Kidney (tissue), 14 donors: ENCODE measurements around the gene C1QTNF3. TPM values are rescaled to one million over a fixed set of nuclear protein-coding genes. Genes with fewer than 3 reads are reported as not detected.
A peak's percentile ranks its signal among the peaks of the same experiment; 100 is the strongest.

Source experiments
- DNase-seq, 5 donors: peaks; one replicate each; pipeline ENCODE4 v3.0.0-alpha.2; 2013 to 2020
- FAIRE-seq: peaks from 2 replicates; lab custom pipeline; 2012; peaks lifted over from hg19 to GRCh38; lab: Jason Lieb, UNC
- H3K27ac ChIP-seq, 2 donors: one replicate each; pipeline ENCODE4 v1.7.0; 2013; ENCODE audit warnings: low read depth in 2 of 2, low read length in 2 of 2, inconsistent platforms in 1 of 2
- H3K27me3 ChIP-seq: one replicate; pipeline ENCODE4 v1.7.1; 2013; ENCODE audit warnings: low read length, inconsistent platforms; ENCODE audit not compliant: control insufficient read depth, insufficient read depth
- H3K36me3 ChIP-seq, 3 donors: one replicate each; pipeline versions ENCODE4 v1.7.0 to v1.7.1; 2013; ENCODE audit warnings: low read length in 3 of 3, control low read depth in 1 of 3, inconsistent platforms in 1 of 3; ENCODE audit not compliant: insufficient read depth in 3 of 3, control insufficient read depth in 2 of 3
- H3K4me1 ChIP-seq, 3 donors: one replicate each; pipeline versions ENCODE4 v1.7.0 to v1.7.1; 2013; ENCODE audit warnings: low read length in 3 of 3, inconsistent platforms in 1 of 3, low read depth in 1 of 3; ENCODE audit not compliant: control insufficient read depth in 2 of 3, insufficient read depth in 2 of 3
- H3K4me3 ChIP-seq, 3 donors: one replicate each; pipeline versions ENCODE4 v1.7.0 to v1.8.1; 2013; ENCODE audit warnings: low read length in 3 of 3, control low read depth in 1 of 3, inconsistent platforms in 1 of 3
- H3K9ac ChIP-seq, 3 donors: one replicate each; pipeline versions ENCODE4 v1.7.0 to v1.7.1; 2013; ENCODE audit warnings: low read length in 3 of 3, control low read depth in 1 of 3, inconsistent platforms in 1 of 3
- H3K9me3 ChIP-seq, 3 donors: one replicate each; pipeline versions ENCODE4 v1.7.0 to v1.7.1; 2013; ENCODE audit warnings: low read length in 3 of 3, control low read depth in 1 of 3, inconsistent platforms in 1 of 3; ENCODE audit not compliant: control insufficient read depth in 2 of 3, insufficient read depth in 1 of 3
- intact Hi-C: fragments of 100-400 bp; cut with DNase I; formaldehyde crosslinking; loops from one replicate; pipeline ENCODE4 v1.11.1; 2022
- polyA plus RNA-seq: library from polyadenylated mRNA; stranded (reverse); fragments of 350-450 nt; fragmentation: Illumina TruSeq; extraction: RNeasy Lipid Tissue Mini Kit (QIAGEN cat#74804); gene quantifications from one replicate; pipeline ENCODE4 v1.2.3, GENCODE V29; 2014; ENCODE audit warnings: low read depth, low replicate concordance; ENCODE audit not compliant: insufficient read depth
- total RNA-seq: library from RNA; stranded (reverse); fragmentation: NEBNext Ultra II Directional; extraction: Animal tissue kit (Norgen Biotek cat#: 25700); gene quantifications from one replicate; pipeline ENCODE4 v1.2.1, GENCODE V29; 2021
- TF ChIP-seq, protein P1 (sequence below): IDR thresholded peaks from 3 replicates; pipeline ENCODE4 v1.5.1; 2012; ENCODE audit warnings: mild to moderate bottlenecking, moderate library complexity, borderline replicate concordance; ENCODE audit not compliant: insufficient read depth; ENCODE audit errors: extremely low read depth
- donor health status: control.
- donor health status: control.
- donor health status: control.
- donor health status: control.
- donor health status: control.
- donor health status: DM: yes; HTN: yes; CAD: no.
- donor health status: Normal renal cell carcinoma (clear cell type).

C1QTNF3 gene
- total and polyA plus RNA-seq, 2 donors from 2014 or later, result 6.3 to 38.4 TPM

DNA sequence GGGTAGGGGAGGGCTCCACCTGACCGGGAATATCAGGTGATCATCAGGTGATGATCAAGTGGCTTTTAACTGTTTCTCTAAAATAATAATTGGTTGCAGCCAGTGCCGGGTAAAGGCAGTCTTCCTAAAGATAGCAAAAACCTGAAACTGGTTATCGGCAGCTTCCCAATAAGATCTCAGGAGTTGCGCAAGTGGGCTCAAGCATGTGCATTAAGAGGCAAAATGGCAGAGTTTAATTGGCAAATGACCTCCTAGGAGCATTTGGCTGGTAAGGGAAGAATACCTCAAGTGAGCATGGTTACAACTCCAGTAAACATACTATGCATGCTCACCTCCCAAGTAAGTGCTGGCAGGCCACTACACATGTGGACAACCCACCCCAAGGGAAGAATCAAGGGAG lies 4.2 kb downstream of the C1QTNF3 start:
- peaks cover 0 to 6% (median 2%) of the 10 kb centered on the region in 3 donors for H3K36me3 ChIP-seq
- DNase-seq, result no peak
- no peak for FAIRE-seq
- intact Hi-C loops, result no loop called here
- H3K9me3 ChIP-seq, result no peaks in the 10 kb centered on the region
- H3K4me1 ChIP-seq, result peaks cover 4 to 8% (median 4%) of the 10 kb centered on the region in 3 donors
- TF ChIP-seq, protein P1, sequence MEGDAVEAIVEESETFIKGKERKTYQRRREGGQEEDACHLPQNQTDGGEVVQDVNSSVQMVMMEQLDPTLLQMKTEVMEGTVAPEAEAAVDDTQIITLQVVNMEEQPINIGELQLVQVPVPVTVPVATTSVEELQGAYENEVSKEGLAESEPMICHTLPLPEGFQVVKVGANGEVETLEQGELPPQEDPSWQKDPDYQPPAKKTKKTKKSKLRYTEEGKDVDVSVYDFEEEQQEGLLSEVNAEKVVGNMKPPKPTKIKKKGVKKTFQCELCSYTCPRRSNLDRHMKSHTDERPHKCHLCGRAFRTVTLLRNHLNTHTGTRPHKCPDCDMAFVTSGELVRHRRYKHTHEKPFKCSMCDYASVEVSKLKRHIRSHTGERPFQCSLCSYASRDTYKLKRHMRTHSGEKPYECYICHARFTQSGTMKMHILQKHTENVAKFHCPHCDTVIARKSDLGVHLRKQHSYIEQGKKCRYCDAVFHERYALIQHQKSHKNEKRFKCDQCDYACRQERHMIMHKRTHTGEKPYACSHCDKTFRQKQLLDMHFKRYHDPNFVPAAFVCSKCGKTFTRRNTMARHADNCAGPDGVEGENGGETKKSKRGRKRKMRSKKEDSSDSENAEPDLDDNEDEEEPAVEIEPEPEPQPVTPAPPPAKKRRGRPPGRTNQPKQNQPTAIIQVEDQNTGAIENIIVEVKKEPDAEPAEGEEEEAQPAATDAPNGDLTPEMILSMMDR, result no peak
- no peak overlapping the region for H3K27ac ChIP-seq
- H3K9ac ChIP-seq, result no peak overlapping the region
- no peaks in the 10 kb centered on the region for H3K27me3 ChIP-seq
- H3K4me3 ChIP-seq, result peak overlapping the region in 1 of 3 donors; percentile 71

- intact Hi-C loops, result no loop called here
- Histone ChIP-seq H3K4me3 (peak overlapping the region in 1 of 3 donors; percentile 71), H3K27ac (no peak overlapping the region), H3K9ac (no peak overlapping the region), H3K4me1 (peaks cover 2 to 7% (median 6%) of the 10 kb centered on the region in 3 donors), H3K27me3 (no peaks in the 10 kb centered on the region), H3K9me3 (no peaks in the 10 kb centered on the region), H3K36me3 (peaks cover 0 to 6% (median 2%) of the 10 kb centered on the region in 3 donors)
- TF ChIP-seq, protein P1, result no peak
- FAIRE-seq (no peak), DNase-seq (no peak)
Observed at GRCh38 chr5:34038390-34038789, 4.6 kb downstream of the C1QTNF3 start.

GRCh38 chr5:34037726-34038125 lies 5.3 kb downstream of the C1QTNF3 start:
- no peaks in the 10 kb centered on the region for H3K9me3 ChIP-seq
- H3K4me3 ChIP-seq, result peak overlapping the region in 1 of 3 donors; percentile 71
- H3K27me3 ChIP-seq, result no peaks in the 10 kb centered on the region
- no peak overlapping the region for H3K27ac ChIP-seq
- intact Hi-C loops, result no loop called here
- DNase-seq, result no peak
- peaks cover 0 to 6% (median 2%) of the 10 kb centered on the region in 3 donors for H3K36me3 ChIP-seq
- H3K4me1 ChIP-seq, result peaks cover 0 to 8% (median 1%) of the 10 kb centered on the region in 3 donors
- no peak for FAIRE-seq
- H3K9ac ChIP-seq, result no peak overlapping the region
- TF ChIP-seq, protein P1, result no peak

DNA sequence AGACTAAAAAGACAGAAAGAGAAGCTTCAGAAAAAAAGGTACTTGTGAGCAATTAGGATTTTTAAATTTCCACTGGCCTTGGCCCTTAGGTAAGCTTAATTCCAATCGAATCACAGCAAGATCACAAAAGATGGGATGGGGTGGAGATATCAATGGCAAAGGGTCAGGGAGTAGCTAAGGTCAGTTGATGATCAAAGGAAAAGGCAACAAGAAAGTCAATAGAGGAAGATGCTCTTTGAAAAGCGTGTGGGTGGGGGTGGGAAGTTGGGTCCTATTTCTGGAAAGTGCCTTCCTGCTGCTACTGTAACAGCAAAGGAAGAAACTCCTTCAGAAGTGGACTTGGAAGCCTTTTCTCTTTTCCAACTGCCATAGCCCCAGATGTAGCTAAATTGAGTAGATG lies 7.3 kb downstream of the C1QTNF3 start:
- TF ChIP-seq, protein P1, result no peak
- peaks cover 0 to 6% (median 2%) of the 10 kb centered on the region in 3 donors for H3K36me3 ChIP-seq

More for the DNA sequence above, 7.3 kb downstream of the C1QTNF3 start:
- Histone ChIP-seq H3K27me3 (no peaks in the 10 kb centered on the region), H3K9me3 (no peaks in the 10 kb centered on the region), H3K27ac (peak overlapping the region in 1 of 2 donors; percentile 9), H3K4me3 (peak overlapping the region in 2 of 3 donors; percentile 71 to 81), H3K9ac (peak overlapping the region in 1 of 3 donors; percentile 57), H3K4me1 (peaks cover 0 to 5% (median 0%) of the 10 kb centered on the region in 3 donors)
- FAIRE-seq (no peak), DNase-seq (no peak)
- intact Hi-C loops, result no loop called here
